Adipocyte (in vitro differentiated cells): Measurements from ENCODE around the gene PSMD6.

Experiments
- DNase-seq: peaks from one replicate; pipeline ENCODE4 v3.0.0-alpha.2; 2015; ENCODE audit warnings: low read depth
- H3K27me3 ChIP-seq: replicated peaks from 2 replicates; pipeline ENCODE4 v1.7.0; 2013; ENCODE audit warnings: mild to moderate bottlenecking, low read length, moderate library complexity; ENCODE audit not compliant: control insufficient read depth, insufficient read depth
- H3K36me3 ChIP-seq: 2 replicates; pipeline ENCODE4 v1.7.0; 2013; ENCODE audit warnings: low read length, mild to moderate bottlenecking, moderate library complexity; ENCODE audit not compliant: control insufficient read depth, insufficient read depth, severe bottlenecking
- H3K4me1 ChIP-seq: 2 replicates; pipeline ENCODE4 v1.7.0; 2013; ENCODE audit warnings: mild to moderate bottlenecking, low read length, moderate library complexity; ENCODE audit not compliant: control insufficient read depth, insufficient read depth
- H3K4me3 ChIP-seq: 2 replicates; pipeline ENCODE4 v1.7.0; 2013; ENCODE audit warnings: mild to moderate bottlenecking, low read length, moderate library complexity
- H3K9ac ChIP-seq: 2 replicates; pipeline ENCODE4 v1.7.0; 2013; ENCODE audit warnings: mild to moderate bottlenecking, low read length, moderate library complexity
- H3K9me3 ChIP-seq: 2 replicates; pipeline ENCODE4 v1.7.0; 2013; ENCODE audit warnings: mild to moderate bottlenecking, low read length, moderate library complexity; ENCODE audit not compliant: control insufficient read depth

Gene PSMD6

GRCh38 chr3:64026346-64026745, 3.1 kb upstream of the PSMD6 start:
- no peaks in the 10 kb centered on the region for H3K27me3 ChIP-seq
- no peaks in the 10 kb centered on the region for H3K36me3 ChIP-seq
- peaks cover 19% of the 10 kb centered on the region for H3K4me1 ChIP-seq
- H3K9me3 ChIP-seq, result no peaks in the 10 kb centered on the region
- H3K9ac ChIP-seq, result no peak overlapping the region
- no peak overlapping the region for H3K4me3 ChIP-seq
- DNase-seq, result no peak

- peak; percentile 11 for DNase-seq
- peaks cover 24% of the 10 kb centered on the region for H3K36me3 ChIP-seq
- H3K9ac ChIP-seq, result peak overlapping the region; percentile 100
- peaks cover 31% of the 10 kb centered on the region for H3K4me1 ChIP-seq
- H3K27me3 ChIP-seq, result no peaks in the 10 kb centered on the region
- H3K4me3 ChIP-seq, result peak overlapping the region; percentile 98
- H3K9me3 ChIP-seq, result no peaks in the 10 kb centered on the region
Measured at GRCh38 chr3:64023861-64024223, 548 bp upstream of the PSMD6 start.

GRCh38 chr3:64022451-64023186, 675 bp downstream of the PSMD6 start:
- DNase-seq, result peak; percentile 52

GRCh38 chr3:64021922-64022321, 1.4 kb downstream of the PSMD6 start:
- H3K4me3 ChIP-seq, result peak overlapping the region; percentile 98
- no peak for DNase-seq

More at GRCh38 chr3:64022451-64023186, 675 bp downstream of the PSMD6 start:
- Histone ChIP-seq H3K4me1 (peaks cover 32% of the 10 kb centered on the region), H3K27me3 (no peaks in the 10 kb centered on the region), H3K9ac (peak overlapping the region; percentile 100), H3K9me3 (no peaks in the 10 kb centered on the region), H3K4me3 (peak overlapping the region; percentile 98), H3K36me3 (peaks cover 36% of the 10 kb centered on the region)

GRCh38 chr3:64019879-64020278, 3.4 kb downstream of the PSMD6 start:
- peaks cover 37% of the 10 kb centered on the region for H3K4me1 ChIP-seq
- DNase-seq, result no peak
- no peak overlapping the region for H3K9ac ChIP-seq
- peaks cover 63% of the 10 kb centered on the region for H3K36me3 ChIP-seq
- H3K27me3 ChIP-seq, result no peaks in the 10 kb centered on the region
- H3K9me3 ChIP-seq, result no peaks in the 10 kb centered on the region
- H3K4me3 ChIP-seq, result no peak overlapping the region

More at GRCh38 chr3:64021922-64022321, 1.4 kb downstream of the PSMD6 start:
- peaks cover 43% of the 10 kb centered on the region for H3K36me3 ChIP-seq
- peak overlapping the region; percentile 100 for H3K9ac ChIP-seq
- no peaks in the 10 kb centered on the region for H3K27me3 ChIP-seq
- H3K9me3 ChIP-seq, result no peaks in the 10 kb centered on the region
- H3K4me1 ChIP-seq, result peaks cover 37% of the 10 kb centered on the region

GRCh38 chr3:64019271-64019670, 4.0 kb downstream of the PSMD6 start:
- Histone ChIP-seq H3K9ac (no peak overlapping the region), H3K36me3 (peaks cover 69% of the 10 kb centered on the region), H3K27me3 (no peaks in the 10 kb centered on the region), H3K9me3 (no peaks in the 10 kb centered on the region), H3K4me1 (peaks cover 37% of the 10 kb centered on the region), H3K4me3 (no peak overlapping the region)
- DNase-seq, result peak; percentile 22

GRCh38 chr3:64016941-64017620, 6.2 kb downstream of the PSMD6 start:
- H3K9me3 ChIP-seq, result no peaks in the 10 kb centered on the region
- H3K27me3 ChIP-seq, result no peaks in the 10 kb centered on the region
- no peak overlapping the region for H3K9ac ChIP-seq
- peaks cover 25% of the 10 kb centered on the region for H3K4me1 ChIP-seq
- H3K4me3 ChIP-seq, result no peak overlapping the region
- H3K36me3 ChIP-seq, result peaks cover 91% of the 10 kb centered on the region
- DNase-seq, result peak; percentile 12

- DNase-seq, result peak; percentile 62
- peaks cover 99% of the 10 kb centered on the region for H3K36me3 ChIP-seq
Measured at GRCh38 chr3:64011685-64012084, 11.6 kb downstream of the PSMD6 start.

GRCh38 chr3:64010199-64010598, 13.1 kb downstream of the PSMD6 start:
- Histone ChIP-seq H3K9ac (no peak overlapping the region), H3K4me1 (peaks cover 23% of the 10 kb centered on the region), H3K9me3 (no peaks in the 10 kb centered on the region), H3K27me3 (no peaks in the 10 kb centered on the region), H3K4me3 (no peak overlapping the region), H3K36me3 (peaks cover 100% of the 10 kb centered on the region)
- no peak for DNase-seq

More at GRCh38 chr3:64011685-64012084, 11.6 kb downstream of the PSMD6 start:
- Histone ChIP-seq H3K4me1 (peaks cover 23% of the 10 kb centered on the region), H3K27me3 (no peaks in the 10 kb centered on the region), H3K4me3 (no peak overlapping the region), H3K9ac (peak overlapping the region; percentile 17), H3K9me3 (no peaks in the 10 kb centered on the region)

- no peaks in the 10 kb centered on the region for H3K27me3 ChIP-seq
- no peak for DNase-seq
- peaks cover 23% of the 10 kb centered on the region for H3K4me1 ChIP-seq
- H3K9ac ChIP-seq, result no peak overlapping the region
- no peaks in the 10 kb centered on the region for H3K9me3 ChIP-seq
- H3K36me3 ChIP-seq, result peaks cover 97% of the 10 kb centered on the region
- H3K4me3 ChIP-seq, result no peak overlapping the region
Measured at GRCh38 chr3:64009528-64009927, 13.8 kb downstream of the PSMD6 start.

GRCh38 chr3:64008487-64009351, 14.6 kb downstream of the PSMD6 start:
- peaks cover 23% of the 10 kb centered on the region for H3K4me1 ChIP-seq
- H3K4me3 ChIP-seq, result no peak overlapping the region
- no peaks in the 10 kb centered on the region for H3K9me3 ChIP-seq
- H3K27me3 ChIP-seq, result no peaks in the 10 kb centered on the region
- no peak for DNase-seq
- H3K9ac ChIP-seq, result no peak overlapping the region
- H3K36me3 ChIP-seq, result peaks cover 89% of the 10 kb centered on the region
